ENCODE measurements around the gene TESPA1. TPM values are rescaled to one million over a fixed set of nuclear protein-coding genes. Genes with fewer than 3 reads are reported as not detected.

Gene TESPA1
- total and polyA plus RNA-seq, 2 of the 8 experiments (the other 6 are each of a cell fraction or from before 2014, with no cell fraction given), result not detected

GRCh38 chr12:54956818-54957641, 27.5 kb downstream of the TESPA1 start (continued):
- TF ChIP-seq CHD7 (IDR thresholded peaks at IDR 0.05; ENCODE audit: insufficient replicate concordance, low read length) (no peak), SUZ12 (IDR thresholded peaks at IDR 0.05; ENCODE audit: low read length) (no peak)
